HepG2 (cell line): ENCODE measurements around the gene PRMT7. TPM values are rescaled to one million over a fixed set of nuclear protein-coding genes. Genes with fewer than 3 reads are reported as not detected.
A peak's percentile ranks its signal among the peaks of the same experiment; 100 is the strongest.

Experiments
- ATAD3A ChIP-seq: sonication (generic); formaldehyde crosslinking; IDR thresholded peaks from 2 replicates; pipeline ENCODE4 v1.4.0; 2020; ENCODE audit warnings: missing genetic modification reagents
- CBFB ChIP-seq: sonication (generic); formaldehyde crosslinking; IDR thresholded peaks from 2 replicates; pipeline ENCODE4 v1.4.0; 2020; ENCODE audit warnings: missing genetic modification reagents
- DPF2 ChIP-seq: sonication (generic); formaldehyde crosslinking; IDR thresholded peaks from 2 replicates; pipeline ENCODE4 v1.4.0; 2020; ENCODE audit warnings: mild to moderate bottlenecking, low read depth, missing genetic modification reagents, borderline replicate concordance
- EP300 ChIP-seq, 3 experiments: sonication (generic) in 1 of 3; formaldehyde crosslinking in 1 of 3; IDR thresholded peaks; 2 replicates each; pipeline versions ENCODE4 v1.5.1 to v1.6.1; 2011 to 2020; ENCODE audit warnings: low read depth in 2 of 3, low read length in 2 of 3, borderline replicate concordance in 1 of 3, improper control_type of control experiment in 1 of 3, mild to moderate bottlenecking in 1 of 3, missing genetic modification reagents in 1 of 3, moderate library complexity in 1 of 3
- FOXP1 ChIP-seq, 2 experiments: fragments of 450-650 bp in 1 of 2; IDR thresholded peaks; 2 replicates each; pipeline ENCODE4 v1.6.1; 2017 to 2018; ENCODE audit warnings: antibody characterized with exemption in 1 of 2
- HIVEP1 ChIP-seq: sonication (generic); formaldehyde crosslinking; IDR thresholded peaks from 2 replicates; pipeline ENCODE4 v1.4.0; 2020; ENCODE audit warnings: mild to moderate bottlenecking, missing genetic modification reagents
- KLF6 ChIP-seq: IDR thresholded peaks from 2 replicates; pipeline ENCODE4 v1.8.0; 2016; ENCODE audit warnings: missing biosample characterization, missing genetic modification reagents
- NR2C2 ChIP-seq: sonication (generic); formaldehyde crosslinking; IDR thresholded peaks from 2 replicates; pipeline ENCODE4 v1.4.0; 2020; ENCODE audit warnings: missing genetic modification reagents, mild to moderate bottlenecking, moderate library complexity, borderline replicate concordance
- PHB2 ChIP-seq: fragments of 450-650 bp; IDR thresholded peaks from 2 replicates; pipeline ENCODE4 v1.6.1; 2018; ENCODE audit not compliant: partially characterized antibody
- PHF5A ChIP-seq: IDR thresholded peaks from one replicate; pipeline ENCODE4 v1.6.1; 2018; ENCODE audit warnings: low read depth, missing genetic modification reagents; ENCODE audit not compliant: unreplicated experiment
- PPARG ChIP-seq: conservative IDR thresholded peaks from 2 replicates; pipeline ENCODE4 v1.6.1; 2016; ENCODE audit warnings: missing biosample characterization, missing genetic modification reagents
- SIX4 ChIP-seq: sonication (generic); formaldehyde crosslinking; IDR thresholded peaks from 2 replicates; pipeline ENCODE4 v1.4.0; 2020; ENCODE audit warnings: missing genetic modification reagents
- SP2 ChIP-seq: sonication (generic); formaldehyde crosslinking; IDR thresholded peaks from 2 replicates; pipeline ENCODE4 v1.5.1; 2020; ENCODE audit warnings: mild to moderate bottlenecking, missing genetic modification reagents
- SRF ChIP-seq: IDR thresholded peaks from 2 replicates; pipeline ENCODE4 v1.6.1; 2011; ENCODE audit warnings: mild to moderate bottlenecking, low read depth, low read length, moderate library complexity
- TSC22D2 ChIP-seq: sonication (generic); formaldehyde crosslinking; IDR thresholded peaks from 2 replicates; pipeline ENCODE4 v1.5.1; 2020; ENCODE audit warnings: missing genetic modification reagents, mild to moderate bottlenecking, borderline replicate concordance
- ZBTB20 ChIP-seq: sonication (generic); formaldehyde crosslinking; IDR thresholded peaks from 2 replicates; pipeline ENCODE4 v1.8.1; 2023; ENCODE audit warnings: missing genetic modification reagents, low read depth, mild to moderate bottlenecking, borderline replicate concordance
- ZC3H13 ChIP-seq: sonication (generic); formaldehyde crosslinking; IDR thresholded peaks from 2 replicates; pipeline ENCODE4 v1.8.1; 2023; ENCODE audit warnings: mild to moderate bottlenecking, missing genetic modification reagents, moderate library complexity
- ZNF230 ChIP-seq: sonication (generic); formaldehyde crosslinking; IDR thresholded peaks from 2 replicates; pipeline ENCODE4 v1.4.0; 2020; ENCODE audit warnings: mild to moderate bottlenecking, missing genetic modification reagents
- ZNF235 ChIP-seq: sonication (generic); formaldehyde crosslinking; IDR thresholded peaks from 2 replicates; pipeline ENCODE4 v1.8.1; 2023; ENCODE audit warnings: mild to moderate bottlenecking, missing genetic modification reagents, borderline replicate concordance
- ZNF335 ChIP-seq: sonication (generic); formaldehyde crosslinking; IDR thresholded peaks from 2 replicates; pipeline ENCODE4 v1.4.0; 2020; ENCODE audit warnings: missing genetic modification reagents
- ZNF362 ChIP-seq: sonication (generic); formaldehyde crosslinking; IDR thresholded peaks from 2 replicates; pipeline ENCODE4 v1.4.0; 2020; ENCODE audit warnings: missing genetic modification reagents, mild to moderate bottlenecking, borderline replicate concordance
- ZNF44 ChIP-seq: sonication (generic); formaldehyde crosslinking; IDR thresholded peaks from 2 replicates; pipeline ENCODE4 v1.5.1; 2020; ENCODE audit warnings: mild to moderate bottlenecking, missing genetic modification reagents
- ZNF451 ChIP-seq: sonication (generic); formaldehyde crosslinking; IDR thresholded peaks from 2 replicates; pipeline ENCODE4 v1.5.0; 2020; ENCODE audit warnings: mild to moderate bottlenecking, missing genetic modification reagents
- ZNF543 ChIP-seq: sonication (generic); formaldehyde crosslinking; IDR thresholded peaks from 2 replicates; pipeline ENCODE4 v1.4.0; 2020; ENCODE audit warnings: mild to moderate bottlenecking, missing genetic modification reagents
- ZNF572 ChIP-seq: sonication (generic); formaldehyde crosslinking; IDR thresholded peaks from 2 replicates; pipeline ENCODE4 v1.5.1; 2020; ENCODE audit warnings: mild to moderate bottlenecking, missing genetic modification reagents
- ZNF652 ChIP-seq: IDR thresholded peaks from 2 replicates; pipeline ENCODE4 v1.6.1; 2016; ENCODE audit warnings: low read depth, borderline replicate concordance
- ZNF766 ChIP-seq: sonication (generic); formaldehyde crosslinking; IDR thresholded peaks from 2 replicates; pipeline ENCODE4 v1.5.0; 2020; ENCODE audit warnings: missing genetic modification reagents, borderline replicate concordance
- ZSCAN25 ChIP-seq: sonication (generic); formaldehyde crosslinking; IDR thresholded peaks from 2 replicates; pipeline ENCODE4 v1.8.0; 2022; ENCODE audit warnings: mild to moderate bottlenecking, missing genetic modification reagents
- polyA plus RNA-seq, 8 experiments: library from polyadenylated mRNA; depleted of rRNA in 3 of 8; stranded (reverse) in 7 of 8; unstranded in 1 of 8; fragments of >200 nt; fragmentation: Illumina TruSeq in 4 of 8; extraction: Trizol in 4 of 8; gene quantifications; 2 replicates each; pipeline versions ENCODE4 v1.2.1 to v1.2.3, GENCODE V29; 2011 to 2016; ENCODE audit warnings: low read depth in 4 of 8, missing spikeins in 1 of 8, mixed read lengths in 1 of 8; ENCODE audit not compliant: insufficient read depth in 1 of 8
- total RNA-seq, 5 experiments: library from RNA; depleted of rRNA; stranded (reverse); fragments of >200 nt; fragmentation: Illumina TruSeq; extraction: Trizol; gene quantifications; 2 replicates each; pipeline ENCODE4 v1.2.3, GENCODE V29; 2016; ENCODE audit warnings: low read depth in 1 of 5
- TF ChIP-seq, protein P1 (sequence below): IDR thresholded peaks from 2 replicates; pipeline ENCODE4 v1.6.1; 2016; ENCODE audit warnings: missing compliant biosample characterization, missing genetic modification reagents, borderline replicate concordance

PRMT7 gene
- total and polyA plus RNA-seq, 2 of the 13 experiments (the other 11 are each of a cell fraction or from before 2014, with no cell fraction given) = 47.5 to 55.0 TPM

GRCh38 chr16:68281368-68282063, 29.3 kb upstream of the PRMT7 start (continued):
- TF ChIP-seq, protein P1, sequence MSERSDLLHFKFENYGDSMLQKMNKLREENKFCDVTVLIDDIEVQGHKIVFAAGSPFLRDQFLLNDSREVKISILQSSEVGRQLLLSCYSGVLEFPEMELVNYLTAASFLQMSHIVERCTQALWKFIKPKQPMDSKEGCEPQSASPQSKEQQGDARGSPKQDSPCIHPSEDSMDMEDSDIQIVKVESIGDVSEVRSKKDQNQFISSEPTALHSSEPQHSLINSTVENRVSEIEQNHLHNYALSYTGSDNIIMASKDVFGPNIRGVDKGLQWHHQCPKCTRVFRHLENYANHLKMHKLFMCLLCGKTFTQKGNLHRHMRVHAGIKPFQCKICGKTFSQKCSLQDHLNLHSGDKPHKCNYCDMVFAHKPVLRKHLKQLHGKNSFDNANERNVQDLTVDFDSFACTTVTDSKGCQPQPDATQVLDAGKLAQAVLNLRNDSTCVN (CRISPR knock-in tag) = peak; percentile 34; the same call in 1 of the 2 replicates
- TF ChIP-seq ZNF766 (CRISPR knock-in tag) = no peak
- peak; percentile 81 to 97; a peak in 3 of 4 replicates for TF ChIP-seq EP300 (IDR thresholded peaks at IDR 0.05; ENCODE audit: low read depth in 2 of 2, low read length in 2 of 2)
- peak; percentile 97 for TF ChIP-seq EP300 (CRISPR knock-in tag; IDR thresholded peaks at IDR 0.05; ENCODE audit: borderline replicate concordance)
- TF ChIP-seq ZNF572 = no peak
- no peak for TF ChIP-seq FOXP1 (IDR thresholded peaks at IDR 0.05)
- TF ChIP-seq FOXP1 (CRISPR knock-in tag; IDR thresholded peaks at IDR 0.05) = peak; percentile 94
- TF ChIP-seq ZNF230 (CRISPR knock-in tag) = 0 out of 2 replicates have a peak, but pooled peaks have one; percentile 61
- TF ChIP-seq TSC22D2 (CRISPR knock-in tag) = peak; percentile 70; the same call in 1 of the 2 replicates
- TF ChIP-seq PHF5A (CRISPR knock-in tag) = peak; percentile 95
- TF ChIP-seq ATAD3A (CRISPR knock-in tag) = no peak
- TF ChIP-seq CBFB = peak; percentile 77; the same call in 1 of the 2 replicates
- peak; percentile 48; the same call in 1 of the 2 replicates for TF ChIP-seq ZSCAN25 (CRISPR knock-in tag)
- no peak for TF ChIP-seq ZNF235 (CRISPR knock-in tag)
- no peak for TF ChIP-seq ZC3H13 (CRISPR knock-in tag)
- peak; percentile 64; the same call in 1 of the 2 replicates for TF ChIP-seq ZBTB20 (CRISPR knock-in tag)
- TF ChIP-seq DPF2 (CRISPR knock-in tag) = peak; percentile 96
- TF ChIP-seq ZNF362 = peak; percentile 78; the same call in 1 of the 2 replicates
- no peak for TF ChIP-seq SP2
- peak; percentile 73; the same call in 1 of the 2 replicates for TF ChIP-seq PPARG (CRISPR knock-in tag)
- TF ChIP-seq NR2C2 (CRISPR knock-in tag) = peak; percentile 67; the same call in 1 of the 2 replicates
- TF ChIP-seq ZNF44 (CRISPR knock-in tag) = peak; percentile 50; the same call in 1 of the 2 replicates
- TF ChIP-seq ZNF451 = peak; percentile 50; the same call in 1 of the 2 replicates
- peak; percentile 83; the same call in 1 of the 2 replicates for TF ChIP-seq HIVEP1 (CRISPR knock-in tag)
- TF ChIP-seq ZNF543 (CRISPR knock-in tag) = peak; percentile 89; the same call in 1 of the 2 replicates
- TF ChIP-seq PHB2 = no peak
- TF ChIP-seq ZNF335 = 0 out of 2 replicates have a peak, but pooled peaks have one; percentile 15
- TF ChIP-seq ZNF652 (CRISPR knock-in tag) = no peak
- no peak for TF ChIP-seq SRF
- TF ChIP-seq KLF6 = peak; percentile 41; the same call in 1 of the 2 replicates
- TF ChIP-seq SIX4 (CRISPR knock-in tag) = peak; percentile 66; the same call in 1 of the 2 replicates
